HUDEP-2 (cell line): ENCODE data around the gene DIDO1.
"Not testable (repeated sequence)": the region's sequence is repeated elsewhere in the genome, so short reads cannot be mapped to it uniquely, and the experiment has no call there.

ENCODE experiments used
- DNase-seq, 76 experiments: peaks; one replicate each; lab custom pipeline; 2025; ENCODE audit not compliant: unreplicated experiment in 76 of 76; lab: John Stamatoyannopoulos, UW

Gene DIDO1

GRCh38 chr20:62860924-62861691 lies 65.2 kb downstream of the DIDO1 start:
- DNase-seq, result peak in 2 of 76 experiments; percentile 37 to 42

GRCh38 chr20:62860391-62860923 lies 65.8 kb downstream of the DIDO1 start:
- no peak for DNase-seq

GRCh38 chr20:62859721-62860120 lies 66.6 kb downstream of the DIDO1 start:
- DNase-seq, result no peak

GRCh38 chr20:62858058-62858830 lies 68.1 kb downstream of the DIDO1 start:
- no peak for DNase-seq

- DNase-seq, result no peak
These were observed 69.2 kb downstream of the DIDO1 start for GRCh38 chr20:62856931-62857619.

GRCh38 chr20:62855120-62855519 lies 71.2 kb downstream of the DIDO1 start:
- no peak for DNase-seq

GRCh38 chr20:62854121-62854520 lies 72.2 kb downstream of the DIDO1 start:
- no peak for DNase-seq

- not testable (repeated sequence) for DNase-seq
These were observed 73.0 kb downstream of the DIDO1 start for GRCh38 chr20:62853304-62853703.

GRCh38 chr20:62852841-62853240 lies 73.5 kb downstream of the DIDO1 start:
- no peak for DNase-seq

- DNase-seq, result no peak
These were observed 74.1 kb downstream of the DIDO1 start for GRCh38 chr20:62852196-62852595.

GRCh38 chr20:62850333-62850974 lies 75.9 kb downstream of the DIDO1 start:
- no peak for DNase-seq

- DNase-seq, result no peak
These were observed 76.9 kb downstream of the DIDO1 start for GRCh38 chr20:62849431-62849830.

- not testable (repeated sequence) for DNase-seq
These were observed 77.4 kb downstream of the DIDO1 start for GRCh38 chr20:62848917-62849316.

GRCh38 chr20:62846166-62846890 lies 80.0 kb downstream of the DIDO1 start:
- no peak for DNase-seq

GRCh38 chr20:62845416-62846160 lies 80.7 kb downstream of the DIDO1 start:
- no peak for DNase-seq

GRCh38 chr20:62844182-62844581 lies 82.1 kb downstream of the DIDO1 start:
- DNase-seq, result no peak

- no peak for DNase-seq
These were observed 82.6 kb downstream of the DIDO1 start for GRCh38 chr20:62843656-62844055.

- no peak for DNase-seq
These were observed 84.5 kb downstream of the DIDO1 start for GRCh38 chr20:62841705-62842212.
